Stimulated activated naive CD8-positive, alpha-beta T cell treated with anti-CD3 and anti-CD28 coated beads, Interleukin-15, amount 100 ng/mL, for 72 hours (primary cell): ENCODE measurements around the gene PLCG2.
"Not testable (repeated sequence)": the region's sequence is repeated elsewhere in the genome, so short reads cannot be mapped to it uniquely, and the experiment has no call there.

ENCODE experiments used
- ATAC-seq: fragments of 150-1000 bp; cut with Tn5 transposase; 2 replicates; pipeline ENCODE4 v1.10.0; 2021; ENCODE audit warnings: mild to moderate bottlenecking, moderate library complexity
- DNase-seq, 2 donors: peaks; one replicate each; pipeline ENCODE4 v3.0.0; 2021 to 2022
- H3K27ac Mint-ChIP-seq, 2 donors: one replicate each; pipeline ENCODE4 v1.8.0; 2022; ENCODE audit warnings: mild to moderate bottlenecking in 2 of 2, mixed read lengths in 2 of 2, moderate library complexity in 2 of 2
- H3K27me3 Mint-ChIP-seq: one replicate; pipeline ENCODE4 v1.8.0; 2022; ENCODE audit warnings: mixed read lengths
- H3K4me1 Mint-ChIP-seq: one replicate; pipeline ENCODE4 v1.8.0; 2022; ENCODE audit warnings: mild to moderate bottlenecking, mixed read lengths
- H3K4me3 Mint-ChIP-seq, 2 donors: one replicate each; pipeline ENCODE4 v1.8.0; 2022; ENCODE audit warnings: mild to moderate bottlenecking in 2 of 2, mixed read lengths in 2 of 2, moderate library complexity in 1 of 2
- H3K9me3 Mint-ChIP-seq, 2 donors: one replicate each; pipeline ENCODE4 v1.8.0; 2022; ENCODE audit warnings: mixed read lengths in 2 of 2

The PLCG2 gene

DNA sequence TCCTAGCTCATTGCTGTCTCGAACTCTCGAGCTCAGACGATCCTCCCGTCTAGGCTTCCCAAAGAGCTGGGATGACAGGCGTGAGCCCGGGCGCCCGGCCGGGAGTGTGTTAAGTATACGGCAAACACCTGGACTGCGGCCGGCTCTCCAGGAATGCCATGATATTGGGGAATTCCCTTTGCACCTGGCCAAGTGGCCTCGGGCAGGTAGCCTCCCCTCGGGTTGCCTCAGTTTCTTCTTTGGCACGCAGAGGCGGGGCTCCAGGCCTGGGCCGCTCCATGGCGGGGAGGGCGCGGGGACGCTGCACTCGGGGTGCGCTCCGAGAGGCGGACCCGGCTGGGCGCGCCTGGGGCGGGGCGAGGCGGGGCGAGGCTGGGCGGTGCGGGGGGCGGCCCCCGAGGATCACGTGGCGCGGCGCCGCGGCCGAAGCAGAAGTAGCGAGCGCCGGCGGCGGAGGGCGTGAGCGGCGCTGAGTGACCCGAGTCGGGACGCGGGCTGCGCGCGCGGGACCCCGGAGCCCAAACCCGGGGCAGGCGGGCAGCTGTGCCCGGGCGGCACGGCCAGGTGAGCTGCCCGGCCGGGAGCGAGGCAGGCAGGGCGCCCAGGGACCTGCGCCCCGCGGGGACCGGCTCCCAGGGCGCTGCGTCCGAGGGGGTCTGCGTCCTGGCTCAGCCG is at the start of gene PLCG2:
Gene PLCG2, plus strand, starts transcription at position 431 of the 675 bp plus-strand sequence. CDS start 6,699 bp downstream, outside the sequence.
- Mint-ChIP-seq H3K4me1 (peaks cover 16% of the 10 kb centered on the region), H3K27me3 (peaks cover 79% of the 10 kb centered on the region), H3K9me3 (no peaks in the 10 kb centered on the region), H3K4me3 (peak within 1 kb of the TSS; percentile 82 to 89), H3K27ac (no peak within 1 kb of the TSS)
- peak; percentile 68 to 69 for DNase-seq
- peak; percentile 97 for ATAC-seq

DNA sequence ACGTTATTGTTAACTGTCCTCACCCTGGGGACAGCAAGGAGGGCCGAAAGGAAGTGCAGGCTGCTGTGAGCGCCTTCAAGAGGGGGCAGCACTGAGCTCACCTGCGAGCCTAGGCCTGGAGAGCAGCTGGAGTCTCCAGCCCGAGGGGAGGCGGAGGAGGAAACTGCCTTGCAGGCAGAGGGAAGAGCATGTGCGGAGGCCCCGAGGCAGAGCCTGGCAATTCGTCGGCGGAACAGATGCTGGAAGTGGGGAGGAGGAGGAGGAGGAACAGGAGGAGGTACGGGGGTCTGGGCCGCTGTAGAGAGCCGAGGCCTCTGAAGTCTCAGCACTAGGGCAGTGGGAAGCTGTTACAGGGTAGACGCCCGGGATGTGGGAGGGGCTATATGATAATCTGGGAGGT is 49.6 kb upstream of the PLCG2 start:
- Mint-ChIP-seq H3K4me1 (peaks cover 20% of the 10 kb centered on the region), H3K27ac (peak overlapping the region in 1 of 2 donors; percentile 19), H3K27me3 (no peaks in the 10 kb centered on the region), H3K9me3 (no peaks in the 10 kb centered on the region), H3K4me3 (peak overlapping the region; percentile 46 to 65)
- ATAC-seq (no peak), DNase-seq (no peak)

DNA sequence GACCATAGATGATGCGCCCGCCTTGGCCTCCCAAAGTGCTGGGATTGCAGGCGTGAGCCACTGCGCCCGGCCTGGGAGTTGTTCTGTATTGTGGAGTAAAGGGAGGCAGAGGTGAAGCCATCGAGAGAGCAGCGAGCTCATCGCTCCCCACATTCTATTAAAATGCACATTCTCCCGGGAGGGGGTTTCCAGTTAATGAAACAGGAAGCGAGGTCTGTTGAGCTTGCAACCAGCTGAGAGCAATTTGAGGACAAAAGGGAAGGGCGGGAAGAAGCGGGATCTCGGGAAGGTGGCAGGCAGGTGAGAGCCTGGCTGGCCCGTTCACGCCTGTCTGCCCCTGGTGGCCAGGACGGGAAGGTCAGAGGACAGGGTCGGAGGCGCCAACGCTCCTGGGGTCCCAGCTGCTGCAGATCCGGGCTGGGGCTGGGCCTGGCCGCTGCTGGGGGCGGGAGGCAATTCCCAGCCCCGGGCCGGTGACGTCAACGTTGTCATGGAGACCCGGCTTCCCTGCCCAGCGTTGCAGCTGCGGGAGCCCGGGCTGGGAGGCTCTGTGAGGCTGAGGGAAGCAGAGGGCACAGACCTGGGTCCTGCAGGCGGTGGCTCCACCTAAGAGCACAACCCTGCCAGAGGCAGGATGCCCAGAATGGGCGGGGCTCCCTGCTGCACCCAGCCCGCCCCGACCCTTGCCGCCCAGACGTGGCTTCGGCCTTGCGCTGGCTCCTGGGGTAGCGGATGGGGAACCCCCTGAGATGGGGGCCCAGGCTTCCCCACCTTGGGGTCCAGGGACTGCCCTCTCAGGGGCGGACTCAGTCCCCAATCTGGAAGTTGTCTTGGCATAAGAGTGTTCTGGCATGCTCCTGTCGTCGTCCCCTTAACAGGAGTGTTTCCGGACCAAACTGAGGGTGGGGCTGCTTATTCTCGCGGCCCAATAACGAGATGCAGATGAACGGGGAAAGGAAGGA is 48.7 kb upstream of the PLCG2 start:
- Mint-ChIP-seq H3K4me3 (peak overlapping the region; percentile 92 to 93), H3K9me3 (no peaks in the 10 kb centered on the region), H3K27ac (peak overlapping the region in 1 of 2 donors; percentile 94), H3K4me1 (peaks cover 20% of the 10 kb centered on the region), H3K27me3 (no peaks in the 10 kb centered on the region)
- DNase-seq (peak; percentile 65 to 67), ATAC-seq (peak; percentile 93)

DNA sequence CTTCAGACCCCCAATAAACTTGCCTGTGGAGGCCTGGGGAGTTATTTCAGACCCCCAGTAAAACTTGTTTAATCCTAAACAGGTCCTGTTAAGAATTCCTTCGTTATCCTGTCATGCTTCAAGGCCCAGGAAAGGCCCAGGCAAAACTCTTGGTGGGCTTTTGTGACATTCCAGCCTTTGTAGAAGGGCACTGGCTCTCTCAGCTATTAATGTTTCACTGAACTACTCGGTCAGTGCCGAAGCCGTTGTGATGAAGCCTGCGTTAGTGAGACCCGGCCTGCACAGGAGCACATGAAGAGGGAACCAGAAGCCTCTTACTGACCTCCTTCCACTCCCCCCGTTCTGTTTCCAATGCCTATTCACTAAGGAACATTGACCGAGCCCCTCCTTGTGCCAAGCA is 47.4 kb upstream of the PLCG2 start:
- Mint-ChIP-seq H3K4me3 (no peak overlapping the region), H3K4me1 (peaks cover 20% of the 10 kb centered on the region), H3K27ac (no peak overlapping the region), H3K9me3 (no peaks in the 10 kb centered on the region), H3K27me3 (no peaks in the 10 kb centered on the region)
- no peak for ATAC-seq
- no peak for DNase-seq

DNA sequence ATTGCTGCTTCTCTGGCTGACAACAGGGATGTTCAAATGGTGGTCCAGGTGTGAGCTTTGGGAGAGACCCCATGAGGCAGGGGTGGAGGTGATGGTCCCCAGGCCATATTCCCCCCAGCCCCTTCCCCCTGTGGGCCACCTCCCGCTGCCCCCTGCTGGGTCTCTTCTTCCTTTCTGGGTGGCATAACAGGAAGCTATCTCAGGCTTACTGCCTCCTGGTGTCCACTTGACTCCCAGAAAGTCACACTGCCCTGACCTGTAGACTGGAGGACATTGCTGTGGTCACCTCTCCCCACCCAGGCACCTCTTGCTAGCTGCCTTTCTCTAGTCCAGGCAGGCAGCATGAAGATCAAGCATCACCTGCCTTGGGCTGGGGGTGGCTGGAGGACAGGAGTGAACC is 46.4 kb upstream of the PLCG2 start:
- no peaks in the 10 kb centered on the region for H3K27me3 Mint-ChIP-seq
- DNase-seq, result no peak
- no peak for ATAC-seq
- H3K27ac Mint-ChIP-seq, result no peak overlapping the region
- H3K4me1 Mint-ChIP-seq, result peaks cover 21% of the 10 kb centered on the region
- no peaks in the 10 kb centered on the region for H3K9me3 Mint-ChIP-seq
- no peak overlapping the region for H3K4me3 Mint-ChIP-seq

DNA sequence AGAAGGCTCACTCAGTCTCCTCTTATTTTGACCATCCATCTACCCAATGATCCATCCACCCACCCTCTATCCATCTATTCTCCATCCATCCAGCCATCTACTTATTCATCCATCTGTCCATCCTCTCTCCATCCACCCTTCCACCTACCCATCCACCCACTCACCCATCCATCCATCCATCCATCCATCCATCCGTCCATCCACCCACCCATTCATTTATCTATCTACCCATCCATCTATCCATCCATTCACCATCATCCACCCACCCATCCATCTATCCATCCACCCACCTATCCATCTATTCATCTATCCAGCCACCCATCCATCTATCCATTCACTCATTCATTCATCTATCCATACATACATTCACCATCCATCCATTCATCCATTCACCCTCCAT is 45.8 kb upstream of the PLCG2 start:
- H3K27me3 Mint-ChIP-seq, result no peaks in the 10 kb centered on the region
- no peak overlapping the region for H3K4me3 Mint-ChIP-seq
- no peak overlapping the region for H3K27ac Mint-ChIP-seq
- no peak for DNase-seq
- no peak for ATAC-seq
- no peaks in the 10 kb centered on the region for H3K9me3 Mint-ChIP-seq
- H3K4me1 Mint-ChIP-seq, result peaks cover 27% of the 10 kb centered on the region

DNA sequence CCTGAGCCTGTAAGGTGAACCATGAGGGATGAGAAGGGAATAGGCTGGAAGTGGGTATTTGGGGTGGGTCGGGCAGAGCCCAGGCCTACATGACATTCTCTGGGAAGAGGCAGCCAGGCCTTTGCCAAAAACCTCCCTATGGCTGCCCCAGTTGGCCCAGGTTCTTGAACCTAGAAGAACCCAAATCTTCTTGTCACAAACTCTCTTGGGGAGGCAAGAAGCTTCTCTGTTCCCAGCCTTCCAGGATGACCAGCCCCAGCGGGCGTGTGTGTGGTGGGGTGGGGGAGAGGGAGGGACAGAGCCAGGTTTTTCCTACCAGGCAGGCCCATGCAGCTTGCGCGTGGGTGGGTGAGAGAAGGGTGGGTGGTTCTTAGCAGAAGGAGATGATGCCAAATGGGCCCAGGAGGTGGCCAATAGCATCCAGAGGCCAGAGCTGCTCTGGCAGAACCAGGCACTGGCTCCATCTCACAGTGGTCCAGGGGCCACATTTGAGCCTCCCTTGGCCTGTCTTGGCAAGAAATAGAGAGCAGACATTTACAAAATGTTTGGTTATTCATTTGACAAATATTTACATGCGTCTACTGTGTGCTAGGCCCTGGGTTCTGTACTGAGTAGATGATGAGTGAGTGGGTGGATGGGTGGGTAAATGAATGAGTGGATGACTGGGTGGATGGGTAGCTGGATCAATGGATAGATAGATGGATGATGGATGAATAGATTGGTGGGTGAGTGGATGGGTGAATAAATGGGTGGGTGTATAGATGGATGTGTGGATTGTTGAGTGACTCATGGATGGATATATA is 44.3 kb upstream of the PLCG2 start:
- H3K4me1 Mint-ChIP-seq, result peaks cover 21% of the 10 kb centered on the region

DNA sequence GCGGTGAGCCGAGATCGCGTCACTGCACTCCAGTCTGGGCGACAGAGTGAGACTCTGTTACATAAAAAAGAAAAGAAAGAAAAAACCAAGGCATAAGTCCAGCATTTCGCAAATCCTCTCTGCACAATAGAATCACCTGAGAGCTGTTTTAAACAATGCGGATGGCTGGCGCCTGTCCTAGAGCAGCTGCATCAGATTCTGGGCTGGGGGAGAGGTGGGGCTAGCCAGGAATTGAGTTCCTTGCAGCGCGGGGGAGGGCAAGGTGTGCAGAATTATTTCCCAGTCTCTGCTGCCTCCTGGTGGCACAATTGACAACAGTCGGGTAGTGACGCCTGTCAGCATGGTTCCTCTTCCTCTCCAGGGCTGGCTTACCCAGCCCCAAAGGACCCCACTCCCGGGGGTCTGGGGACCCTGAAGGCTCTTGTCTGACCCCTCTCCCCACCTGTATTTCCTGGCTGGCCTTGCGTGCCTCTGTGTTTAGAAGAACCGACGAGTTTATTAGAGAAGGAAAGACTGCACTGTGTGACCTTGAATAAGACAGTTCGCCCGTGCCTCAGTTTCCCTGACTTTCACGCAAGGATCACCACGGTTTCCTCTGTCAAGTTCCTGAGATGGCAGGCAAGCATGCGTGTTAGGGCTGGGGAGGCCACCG is 41.1 kb upstream of the PLCG2 start:
- DNase-seq (peak; percentile 78 to 83), ATAC-seq (peak; percentile 94)
- Mint-ChIP-seq H3K27ac (peak overlapping the region in 1 of 2 donors; percentile 79), H3K4me1 (peaks cover 15% of the 10 kb centered on the region), H3K9me3 (no peaks in the 10 kb centered on the region), H3K4me3 (peak overlapping the region; percentile 72 to 74), H3K27me3 (no peaks in the 10 kb centered on the region)

More for the DNA sequence above, 44.3 kb upstream of the PLCG2 start:
- DNase-seq (no peak), ATAC-seq (no peak)
- Mint-ChIP-seq H3K27ac (peak overlapping the region in 1 of 2 donors; percentile 23), H3K4me3 (no peak overlapping the region), H3K9me3 (no peaks in the 10 kb centered on the region), H3K27me3 (no peaks in the 10 kb centered on the region)

DNA sequence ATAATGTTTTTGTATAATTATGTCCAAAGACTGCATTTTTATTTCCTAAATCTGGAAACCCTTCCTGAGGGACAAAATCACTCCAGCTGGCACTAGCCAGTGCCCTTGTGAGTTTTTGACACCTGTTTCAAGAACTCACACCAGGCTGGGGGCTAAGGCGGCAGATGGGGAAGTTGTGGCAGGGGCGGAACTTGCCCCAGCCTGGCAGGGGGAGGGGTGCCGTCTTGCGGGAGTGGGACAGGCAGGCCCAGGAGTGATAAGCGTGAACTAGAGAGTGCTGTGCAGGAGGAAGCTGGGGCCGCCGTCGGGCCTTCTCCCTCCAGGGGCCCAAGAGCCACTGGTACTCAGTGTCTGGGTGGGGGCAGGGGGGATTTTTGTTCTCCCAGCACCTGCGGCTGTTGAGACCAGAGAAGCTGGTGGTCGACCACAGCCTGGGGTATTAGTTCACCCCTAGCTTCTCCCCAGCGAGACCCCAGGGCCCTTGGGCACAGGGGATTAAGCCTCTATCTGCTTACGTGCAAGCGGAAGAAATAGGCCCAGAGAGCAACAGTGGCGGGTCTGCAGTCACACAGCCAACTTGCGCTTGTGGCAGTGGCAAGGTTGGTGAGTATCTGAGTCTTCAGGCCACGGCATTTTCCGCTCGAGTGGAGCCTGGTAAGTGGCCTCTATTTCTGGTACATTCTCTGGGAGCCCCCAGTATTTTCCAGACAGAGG is 40.2 kb upstream of the PLCG2 start:
- H3K4me1 Mint-ChIP-seq, result peaks cover 15% of the 10 kb centered on the region
- DNase-seq (no peak), ATAC-seq (no peak)
- H3K9me3 Mint-ChIP-seq, result no peaks in the 10 kb centered on the region
- no peaks in the 10 kb centered on the region for H3K27me3 Mint-ChIP-seq
- no peak overlapping the region for H3K4me3 Mint-ChIP-seq
- H3K27ac Mint-ChIP-seq, result no peak overlapping the region

DNA sequence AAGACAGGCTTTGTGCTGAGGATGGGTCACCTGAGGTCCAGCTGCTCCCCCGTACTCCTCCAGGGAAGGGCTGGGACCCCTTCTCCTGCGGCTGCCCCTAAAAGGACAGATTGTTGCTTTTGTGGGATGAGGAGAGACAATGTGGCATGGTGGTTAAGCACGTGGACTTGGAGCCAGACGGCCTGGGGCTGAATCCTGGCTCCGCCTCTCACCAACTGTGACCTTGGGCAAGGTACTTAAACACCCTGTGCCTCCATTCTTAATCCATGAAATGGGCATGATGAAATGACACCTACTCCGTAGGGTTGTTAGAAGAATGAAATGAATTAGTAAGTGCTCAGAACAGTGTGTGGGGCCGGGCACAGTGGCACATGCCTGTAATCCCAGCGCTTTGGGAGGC is 39.6 kb upstream of the PLCG2 start:
- Mint-ChIP-seq H3K4me3 (no peak overlapping the region), H3K27ac (no peak overlapping the region), H3K27me3 (no peaks in the 10 kb centered on the region), H3K4me1 (peaks cover 15% of the 10 kb centered on the region), H3K9me3 (no peaks in the 10 kb centered on the region)
- DNase-seq, result no peak
- ATAC-seq, result no peak

DNA sequence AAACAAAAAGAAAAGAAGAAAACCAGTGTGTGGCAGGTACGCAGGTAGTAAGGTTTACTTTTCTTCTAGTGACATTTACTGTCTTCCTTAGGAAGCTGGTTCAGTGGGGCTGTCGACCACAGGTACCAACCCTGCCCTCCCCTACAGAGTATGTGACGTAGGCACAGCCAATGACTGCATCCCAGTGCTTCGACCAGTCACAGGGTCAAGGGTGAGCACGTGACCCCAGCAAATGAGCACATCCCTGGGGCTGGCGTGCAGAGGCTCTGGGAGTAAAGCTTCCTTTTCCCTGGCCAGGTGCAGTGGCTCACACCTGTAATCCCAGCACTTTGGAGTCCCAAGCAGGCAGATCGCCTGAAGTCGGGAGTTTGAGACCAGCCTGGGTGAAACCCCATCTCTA is 38.9 kb upstream of the PLCG2 start:
- no peak overlapping the region for H3K27ac Mint-ChIP-seq
- H3K4me3 Mint-ChIP-seq, result no peak overlapping the region
- ATAC-seq (no peak), DNase-seq (no peak)
- H3K4me1 Mint-ChIP-seq, result peaks cover 15% of the 10 kb centered on the region
- H3K27me3 Mint-ChIP-seq, result no peaks in the 10 kb centered on the region
- no peaks in the 10 kb centered on the region for H3K9me3 Mint-ChIP-seq

DNA sequence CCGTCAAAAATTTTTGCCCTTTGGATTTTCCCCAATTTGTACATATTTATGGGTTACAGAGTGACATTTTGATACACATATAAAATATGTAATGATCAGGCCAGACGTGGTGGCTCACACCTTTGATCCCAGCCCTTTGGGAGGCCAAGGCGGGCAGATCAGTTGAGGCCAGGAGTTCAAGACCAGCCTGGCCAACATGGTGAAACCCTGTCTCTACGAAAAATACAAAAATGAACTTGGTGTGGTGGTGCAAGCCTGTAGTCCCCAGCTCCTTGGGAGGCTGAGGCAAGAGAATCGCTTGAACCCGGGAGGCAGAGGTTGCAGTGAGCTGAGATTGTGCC is 37.7 kb upstream of the PLCG2 start:
- not testable (repeated sequence) for DNase-seq, H3K4me3 Mint-ChIP-seq, ATAC-seq, H3K9me3 Mint-ChIP-seq, H3K27ac Mint-ChIP-seq, H3K27me3 Mint-ChIP-seq
- peaks cover 24% of the 10 kb centered on the region for H3K4me1 Mint-ChIP-seq

DNA sequence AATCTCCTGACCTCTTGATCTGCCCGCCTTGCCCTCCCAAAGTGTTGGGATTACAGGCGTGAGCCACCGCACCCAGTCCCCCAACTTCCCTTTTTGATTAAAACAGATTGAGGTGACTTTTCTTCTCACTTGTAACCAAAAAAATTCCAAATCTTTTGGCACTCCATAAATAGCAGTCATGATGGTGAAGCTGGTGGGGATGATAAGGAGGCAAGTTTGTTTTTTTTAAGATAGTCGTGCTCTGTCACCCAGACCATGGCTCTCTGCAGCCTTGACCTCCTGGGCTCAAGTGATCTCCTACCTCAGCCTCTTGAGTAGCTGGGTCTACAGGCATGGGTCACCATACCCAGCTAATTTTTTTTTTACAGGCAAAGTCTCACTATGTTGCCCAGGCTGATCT is 34.7 kb upstream of the PLCG2 start:
- Mint-ChIP-seq H3K27me3 (no peaks in the 10 kb centered on the region), H3K4me3 (no peak overlapping the region), H3K9me3 (peaks cover 0 to 6% of the 10 kb centered on the region in 2 donors), H3K27ac (no peak overlapping the region), H3K4me1 (peaks cover 32% of the 10 kb centered on the region)
- ATAC-seq, result no peak
- DNase-seq, result no peak

DNA sequence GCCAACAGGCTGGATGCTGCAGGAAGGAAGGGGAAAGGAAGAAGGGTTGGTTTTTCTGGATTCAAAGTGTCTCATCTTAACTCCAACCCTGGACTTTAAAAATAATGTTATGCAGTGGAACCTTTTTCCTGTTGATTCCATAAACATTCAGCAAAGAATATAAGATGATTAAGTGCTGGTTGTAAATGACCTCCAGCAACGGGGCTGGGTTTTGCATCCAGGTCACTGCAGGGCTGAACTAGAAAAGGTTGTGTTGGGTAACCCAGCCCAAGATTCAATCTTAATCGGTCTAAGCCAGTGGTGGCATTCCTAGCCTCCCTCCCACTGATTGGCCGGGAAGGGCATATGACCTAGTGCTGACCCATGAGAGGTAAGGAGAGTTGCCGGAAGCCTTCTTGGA is 34.2 kb upstream of the PLCG2 start:
- Mint-ChIP-seq H3K9me3 (peaks cover 0 to 6% of the 10 kb centered on the region in 2 donors), H3K4me1 (peaks cover 32% of the 10 kb centered on the region), H3K27me3 (no peaks in the 10 kb centered on the region), H3K27ac (no peak overlapping the region), H3K4me3 (peak overlapping the region in 1 of 2 donors; percentile 13)
- ATAC-seq, result no peak
- no peak for DNase-seq
